GM21786 (cell line): Measurements from ENCODE around the gene RPUSD3.
A peak's percentile ranks its signal among the peaks of the same experiment; 100 is the strongest.

ENCODE experiments used
- ATAC-seq: cut with Tn5 transposase; IDR thresholded peaks from one replicate; pipeline ENCODE4 v1.9.1; 2021; ENCODE audit not compliant: unreplicated experiment

RPUSD3 gene

DNA sequence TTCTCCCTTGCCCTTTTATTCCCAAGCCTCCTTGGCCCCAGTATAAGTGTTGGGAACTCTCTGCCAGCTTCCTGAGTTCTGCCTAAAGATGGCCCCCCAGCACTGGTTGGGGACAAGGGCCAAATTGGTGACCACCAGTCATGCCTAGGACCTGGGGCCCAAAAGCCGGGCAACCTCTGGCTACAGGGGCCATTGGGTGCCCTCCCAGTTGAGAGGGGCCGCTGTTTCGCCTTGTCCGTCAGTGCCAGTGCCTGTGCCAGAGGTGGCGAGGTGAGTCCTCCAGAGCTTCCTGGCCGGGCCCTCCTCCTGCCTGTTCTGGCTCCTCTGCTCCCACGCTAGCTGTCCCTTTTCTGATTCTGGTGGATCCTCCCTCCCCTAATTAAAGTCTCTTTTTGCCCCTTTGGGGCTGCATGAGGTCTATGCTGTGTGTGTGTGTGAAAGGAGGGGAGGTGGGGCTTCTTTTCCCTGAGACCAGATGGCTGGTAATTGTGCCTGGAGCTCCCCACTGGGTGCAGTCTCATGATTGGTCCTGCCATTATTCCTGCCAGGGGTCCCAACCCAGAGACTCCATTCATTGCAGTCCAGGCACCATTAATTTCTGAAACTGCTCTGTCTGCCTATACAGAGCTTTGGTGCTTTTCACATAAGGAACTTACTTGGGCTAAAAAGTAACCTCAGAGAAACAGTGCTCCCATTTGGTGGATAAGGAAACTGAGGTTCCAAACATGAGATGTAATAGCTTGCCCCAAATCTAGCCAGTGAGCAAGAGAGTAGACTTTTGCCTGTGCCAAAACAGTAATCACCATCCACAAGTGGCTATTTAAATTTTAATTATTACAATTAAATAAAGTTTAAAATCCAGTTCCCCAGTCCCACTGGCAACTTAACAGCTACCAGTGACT, 36.9 kb downstream of the RPUSD3 start:
- ATAC-seq, result no peak

DNA sequence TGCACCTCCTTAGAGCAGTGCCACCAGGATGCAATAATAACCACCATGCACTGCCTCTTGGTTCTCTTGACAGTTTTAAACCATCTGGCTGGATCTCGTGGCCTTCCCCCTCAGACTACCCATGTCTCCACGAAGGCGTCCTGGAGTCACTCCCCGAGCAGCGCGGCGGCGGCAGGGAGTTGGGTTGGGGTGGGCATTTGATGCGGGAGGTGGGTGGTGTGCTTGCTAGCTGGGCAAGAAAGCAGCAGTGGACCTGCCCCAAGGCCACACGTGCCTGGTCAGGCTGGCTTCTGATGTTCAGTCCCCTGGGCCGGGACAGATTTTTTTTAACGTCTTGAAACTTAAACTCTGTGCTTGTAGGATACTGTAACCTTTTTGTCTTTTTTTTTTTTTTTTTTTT, 37.7 kb downstream of the RPUSD3 start:
- ATAC-seq, result no peak

DNA sequence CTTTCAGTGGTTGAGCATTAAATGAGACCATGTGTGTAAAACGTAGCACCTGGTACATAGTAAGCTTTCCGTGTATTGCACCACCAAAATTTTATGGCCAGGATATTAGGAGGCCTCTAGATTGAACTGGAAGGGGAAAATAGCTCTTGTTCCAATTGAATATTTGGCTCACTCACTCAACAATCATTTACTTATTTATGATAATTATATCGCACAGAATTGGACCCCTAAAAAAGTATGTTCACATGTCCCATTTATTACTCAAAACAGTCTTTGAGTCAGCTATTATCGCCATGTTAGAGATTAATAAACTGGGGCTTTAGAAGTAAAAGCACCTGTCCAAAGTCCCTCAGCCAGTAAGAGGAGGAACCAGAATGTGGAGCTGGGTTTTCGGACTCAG, 38.8 kb downstream of the RPUSD3 start:
- ATAC-seq, result no peak

DNA sequence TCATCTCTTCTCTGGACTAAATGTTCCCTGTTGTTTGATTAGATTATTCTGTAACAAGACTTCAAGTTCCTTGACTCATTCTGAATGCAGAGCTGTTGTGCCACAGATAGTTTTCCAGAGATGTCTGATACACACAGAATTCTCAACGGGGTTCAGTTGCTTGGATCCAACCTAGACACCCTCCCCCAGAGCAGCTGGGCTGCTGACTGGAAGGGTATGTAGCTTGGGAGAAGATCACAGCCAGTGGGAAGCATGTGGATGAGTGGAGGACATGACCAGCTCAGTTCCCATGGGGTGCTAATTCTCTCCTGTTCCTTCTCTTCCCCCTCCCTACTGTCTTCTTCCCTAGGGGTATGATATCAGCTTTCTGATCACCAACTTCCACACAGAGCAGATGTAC, 40.3 kb downstream of the RPUSD3 start:
- no peak for ATAC-seq

DNA sequence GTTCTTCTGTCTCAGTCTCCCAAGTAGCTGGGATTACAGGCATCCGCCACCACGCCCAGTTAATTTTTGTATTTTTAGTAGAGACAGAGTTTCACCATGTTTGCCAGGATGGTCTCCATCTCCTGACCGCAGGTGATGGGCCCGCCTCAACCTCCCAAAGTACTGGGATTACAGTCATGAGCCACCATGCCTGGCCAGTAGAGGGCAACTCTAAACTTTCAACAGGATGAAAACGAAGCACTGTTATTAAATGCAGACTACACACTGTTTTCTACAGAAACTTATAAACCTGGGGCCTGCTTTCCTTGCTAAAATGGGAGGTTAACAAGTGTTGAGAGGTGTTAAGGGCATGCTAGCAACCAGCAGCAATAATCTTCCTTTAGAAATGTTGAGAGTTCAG, 43.3 kb downstream of the RPUSD3 start:
- ATAC-seq, result no peak

DNA sequence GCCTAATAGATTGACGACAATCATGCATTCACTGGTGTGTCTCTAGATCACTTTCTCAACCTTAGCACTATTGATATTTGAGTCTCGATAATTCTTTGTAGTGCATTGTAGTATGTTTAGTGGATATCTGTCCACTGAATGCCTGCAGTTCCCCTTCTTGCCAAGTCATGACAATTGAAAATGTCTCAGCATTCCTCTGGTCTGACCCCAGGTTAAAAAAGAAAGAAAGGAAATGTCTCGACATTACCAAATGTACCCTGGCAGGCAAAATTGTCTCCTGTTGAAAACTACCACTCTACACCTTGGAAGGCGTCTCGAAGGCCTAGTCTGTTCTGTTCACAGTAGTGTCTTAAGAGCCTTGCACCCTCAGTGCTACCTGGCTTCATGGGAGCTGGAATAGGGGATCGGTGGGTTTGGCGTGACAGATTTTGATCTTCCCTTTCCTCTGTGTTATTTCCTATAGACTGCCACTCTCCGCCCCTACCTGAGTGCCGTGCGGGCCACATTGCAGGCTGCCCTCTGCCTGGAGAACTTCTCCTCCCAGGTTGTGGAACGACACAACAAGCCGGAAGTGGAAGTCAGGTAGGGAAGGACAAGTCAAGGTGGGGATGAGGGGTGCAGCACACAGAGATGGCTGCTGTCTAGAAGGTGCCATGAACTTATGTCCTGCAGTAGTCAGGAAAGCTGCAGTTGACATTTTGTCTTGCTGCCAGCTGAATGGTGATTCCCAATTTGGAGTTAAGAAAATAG, 46.4 kb downstream of the RPUSD3 start:
- ATAC-seq, result no peak

DNA sequence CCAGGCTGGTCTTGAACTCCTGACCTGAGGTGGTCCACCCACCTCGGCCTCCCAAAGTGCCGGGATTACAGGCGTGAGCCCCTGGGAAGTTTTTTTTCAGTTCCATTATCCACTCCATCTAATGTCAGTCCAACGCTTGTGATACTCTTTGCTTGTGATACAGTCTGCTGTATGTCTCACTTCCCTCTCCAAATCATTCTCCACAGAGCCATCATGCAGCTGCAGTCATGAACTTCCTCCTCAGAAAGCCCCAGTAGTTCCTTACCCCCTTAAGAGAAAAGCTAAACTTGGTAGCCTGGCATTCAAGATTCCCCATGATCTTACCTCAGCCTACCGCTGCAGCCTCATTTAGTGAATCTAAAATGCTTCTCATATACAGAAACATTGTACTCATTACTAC, 48.6 kb downstream of the RPUSD3 start:
- ATAC-seq, result no peak

DNA sequence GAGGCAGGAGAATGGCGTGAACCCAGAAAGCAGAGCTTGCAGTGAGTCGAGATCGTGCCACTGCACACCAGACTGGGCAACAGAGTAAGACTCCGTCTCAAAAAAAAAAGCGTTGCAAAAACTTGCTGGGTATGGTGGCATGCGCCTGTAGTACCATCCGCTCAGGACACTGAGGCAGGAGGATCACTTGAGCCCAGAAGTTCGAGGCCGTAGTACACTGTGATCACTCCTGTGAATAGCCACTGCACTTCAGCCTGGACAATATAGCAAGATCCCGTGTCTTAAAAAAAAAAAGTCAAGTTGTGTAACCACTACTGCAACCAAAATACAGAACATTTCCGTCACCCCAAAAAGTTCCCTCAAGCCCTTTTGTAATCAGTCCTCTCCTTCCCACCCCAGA, 49.4 kb downstream of the RPUSD3 start:
- ATAC-seq, result no peak

DNA sequence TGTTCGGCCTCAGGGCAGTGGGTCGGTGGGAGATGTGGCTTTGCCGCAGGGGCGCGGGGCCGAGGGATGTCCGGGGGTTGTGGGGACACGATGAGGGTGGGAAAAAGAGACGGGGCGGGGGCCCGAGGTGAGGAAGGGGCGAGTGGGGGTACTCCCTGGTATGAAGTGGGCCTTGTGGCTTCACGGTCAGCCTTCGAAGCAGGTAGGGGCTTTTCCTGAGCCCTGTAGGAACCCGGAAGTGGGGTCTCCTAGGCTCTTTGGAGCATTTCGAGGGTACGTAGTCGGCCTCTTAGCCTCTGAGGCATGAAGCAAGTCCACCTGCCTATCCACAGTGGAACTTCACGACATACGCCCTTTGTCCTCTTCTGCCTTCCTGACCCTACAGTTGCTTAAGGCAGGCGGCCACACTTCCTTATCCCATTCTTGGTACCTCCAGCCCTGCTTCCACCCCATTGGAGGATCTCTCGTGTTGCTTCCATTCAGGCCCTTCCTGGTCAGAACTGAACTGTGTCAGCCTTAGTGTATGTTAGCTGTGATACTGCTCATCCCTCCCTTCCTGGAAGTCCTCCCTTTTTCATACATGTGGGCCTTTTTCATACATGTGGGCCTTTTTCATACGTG, 50.5 kb downstream of the RPUSD3 start:
- no peak for ATAC-seq

DNA sequence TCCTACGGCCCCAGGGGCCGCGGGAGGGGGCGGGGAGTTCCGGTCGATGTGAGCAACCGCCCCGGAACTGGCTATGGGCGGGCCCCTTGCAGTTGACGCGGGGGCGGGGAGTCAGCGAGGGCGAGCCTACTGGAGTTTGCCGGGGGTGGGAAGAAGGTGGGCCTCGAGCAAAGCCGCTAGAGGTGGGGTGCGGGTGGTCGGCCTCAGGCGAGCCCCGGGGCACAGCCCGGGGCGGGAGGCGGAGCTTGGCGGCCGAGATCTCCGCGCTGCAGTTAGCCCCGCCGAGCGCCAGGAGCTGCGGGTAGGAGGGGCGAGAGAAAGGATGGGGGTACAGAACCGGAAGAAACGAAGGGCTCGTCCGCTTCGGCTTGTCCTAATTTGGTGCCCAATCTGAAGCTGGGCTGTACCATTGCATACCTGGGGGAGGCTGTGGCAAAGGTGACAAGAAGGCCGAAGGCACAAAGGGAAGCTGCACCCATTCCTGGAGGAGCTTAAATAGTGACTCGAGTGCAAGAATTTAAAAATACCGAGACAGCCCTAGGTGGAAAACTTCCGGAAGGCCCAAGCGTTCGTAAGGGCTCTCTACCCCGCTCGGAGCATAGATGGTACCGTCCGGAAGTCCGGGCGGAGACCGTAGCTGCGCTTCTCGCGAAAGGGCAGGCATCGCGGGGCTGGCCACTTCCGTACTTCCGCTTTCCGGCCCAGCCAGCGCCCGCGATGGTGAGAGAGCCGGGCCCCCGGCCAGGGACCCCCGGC, 51.2 kb downstream of the RPUSD3 start, which contains the start of the genes ARPC4 and TADA3:
Gene ARPC4 (plus strand): TSS at position 678 of the 756 bp plus-strand sequence. CDS start 40 bp downstream, at position 718.
Gene TADA3 (minus strand): TSS at position 69 of the 756 bp plus-strand sequence. CDS start 1,007 bp downstream, outside the sequence.
- peak; percentile 83 for ATAC-seq

DNA sequence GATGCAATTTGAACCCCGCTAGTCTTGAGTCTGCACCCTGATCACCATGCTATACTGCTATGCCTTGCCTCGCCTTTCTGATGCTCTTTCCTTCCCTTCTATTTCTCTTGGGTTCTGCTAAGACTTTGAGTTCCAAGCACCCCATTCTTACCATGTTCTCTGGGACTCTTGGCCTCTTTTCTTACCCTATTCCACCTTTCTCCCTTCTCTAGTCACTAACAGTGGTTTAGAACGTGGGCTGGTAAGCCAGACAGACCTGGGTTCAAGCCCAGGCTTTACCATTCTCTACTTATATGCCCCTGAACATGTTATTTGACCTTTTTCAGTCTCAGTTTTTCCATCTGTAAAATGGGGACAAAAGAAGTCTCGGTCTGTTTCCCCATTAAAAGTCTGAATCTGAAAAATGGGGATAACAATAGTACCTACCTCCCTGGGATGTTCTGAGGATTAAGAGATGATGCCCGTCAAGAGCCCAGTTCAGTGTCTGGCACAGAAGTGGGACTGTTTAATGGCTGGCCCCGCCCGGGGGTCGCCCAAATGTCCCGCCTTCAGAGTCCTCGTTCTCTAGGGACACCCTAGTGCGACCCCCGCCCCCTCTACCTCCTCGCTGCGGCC, 51.9 kb downstream of the RPUSD3 start:
- no peak for ATAC-seq

DNA sequence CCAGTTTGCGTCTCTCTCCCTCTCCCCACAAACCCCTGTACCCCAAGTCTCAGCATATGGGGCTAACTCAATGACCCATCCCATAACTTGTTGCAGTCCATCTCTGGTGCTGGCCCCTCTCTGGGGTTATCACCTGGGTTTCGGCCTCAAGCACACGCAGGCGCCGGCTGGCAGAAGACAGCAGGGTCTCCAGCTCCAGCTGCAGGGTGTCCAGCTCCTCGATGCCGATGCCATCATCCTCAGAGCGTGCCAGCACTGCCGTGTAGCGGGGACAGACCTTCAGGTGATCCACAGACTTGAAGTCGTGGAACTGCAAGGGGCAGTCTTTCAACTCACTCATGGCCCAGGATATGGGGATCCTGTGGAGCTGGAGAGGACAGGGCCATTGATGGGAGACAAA, 52.7 kb downstream of the RPUSD3 start:
- no peak for ATAC-seq
